SK-N-SH (cell line): ENCODE results near the gene F7.

Experiments used
- CTCF ChIP-seq: fragments of 200-600 bp; sonication (generic); IDR thresholded peaks from 2 replicates; pipeline ENCODE4 v1.6.1; 2017; ENCODE audit warnings: antibody characterized with exemption, mild to moderate bottlenecking, moderate library complexity
- TCF12 ChIP-seq: IDR thresholded peaks from 2 replicates; pipeline ENCODE4 v1.4.0; 2012

- TF ChIP-seq TCF12 (no peak), CTCF (no peak)
Observed at GRCh38 chr13:113064534-113065405, 40.8 kb upstream of the F7 start.
